GM12801 (cell line): ENCODE data around the gene DAPK3.

Source experiments
- TF ChIP-seq, protein P1 (sequence below): IDR thresholded peaks from one replicate; pipeline ENCODE4 v1.5.1; 2011; ENCODE audit warnings: control low read depth; ENCODE audit not compliant: insufficient read length; ENCODE audit errors: extremely low read depth

Gene DAPK3

GRCh38 chr19:3945838-3946237 is 25.1 kb downstream of the DAPK3 start:
- TF ChIP-seq, protein P1, sequence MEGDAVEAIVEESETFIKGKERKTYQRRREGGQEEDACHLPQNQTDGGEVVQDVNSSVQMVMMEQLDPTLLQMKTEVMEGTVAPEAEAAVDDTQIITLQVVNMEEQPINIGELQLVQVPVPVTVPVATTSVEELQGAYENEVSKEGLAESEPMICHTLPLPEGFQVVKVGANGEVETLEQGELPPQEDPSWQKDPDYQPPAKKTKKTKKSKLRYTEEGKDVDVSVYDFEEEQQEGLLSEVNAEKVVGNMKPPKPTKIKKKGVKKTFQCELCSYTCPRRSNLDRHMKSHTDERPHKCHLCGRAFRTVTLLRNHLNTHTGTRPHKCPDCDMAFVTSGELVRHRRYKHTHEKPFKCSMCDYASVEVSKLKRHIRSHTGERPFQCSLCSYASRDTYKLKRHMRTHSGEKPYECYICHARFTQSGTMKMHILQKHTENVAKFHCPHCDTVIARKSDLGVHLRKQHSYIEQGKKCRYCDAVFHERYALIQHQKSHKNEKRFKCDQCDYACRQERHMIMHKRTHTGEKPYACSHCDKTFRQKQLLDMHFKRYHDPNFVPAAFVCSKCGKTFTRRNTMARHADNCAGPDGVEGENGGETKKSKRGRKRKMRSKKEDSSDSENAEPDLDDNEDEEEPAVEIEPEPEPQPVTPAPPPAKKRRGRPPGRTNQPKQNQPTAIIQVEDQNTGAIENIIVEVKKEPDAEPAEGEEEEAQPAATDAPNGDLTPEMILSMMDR, result no peak

GRCh38 chr19:3944018-3944721 is 26.7 kb downstream of the DAPK3 start:
- TF ChIP-seq, protein P1, result no peak

DNA sequence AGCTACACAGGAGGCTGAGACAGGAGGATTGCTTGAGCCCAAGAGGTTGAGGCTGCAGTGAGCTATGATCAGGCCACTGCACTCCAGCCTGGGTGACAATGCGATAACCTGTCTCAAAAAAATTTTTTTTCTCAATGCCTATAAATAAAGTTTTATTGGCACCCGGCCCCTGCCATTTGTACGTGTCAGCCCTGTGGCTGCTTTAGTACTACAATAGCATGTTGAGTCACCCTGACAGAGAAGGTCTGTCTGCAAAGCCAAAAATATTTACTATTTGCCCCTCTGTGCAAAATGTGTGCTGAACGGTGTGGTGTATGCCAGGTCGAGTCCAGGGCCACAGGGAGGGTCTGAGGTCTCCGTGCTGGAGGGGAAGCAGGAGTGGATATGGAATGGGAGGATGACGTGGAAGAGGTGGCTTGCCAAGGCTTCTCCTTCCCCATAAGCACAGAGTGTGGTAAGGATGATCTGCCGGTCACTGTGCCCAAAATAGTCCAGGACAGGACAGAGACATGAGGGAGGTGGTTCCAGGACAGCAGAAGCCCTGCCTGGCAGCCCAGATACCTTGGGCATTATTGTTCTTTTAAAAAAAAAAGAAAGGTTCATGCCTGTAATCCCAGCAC is 28.0 kb downstream of the DAPK3 start:
- TF ChIP-seq, protein P1, result no peak

- TF ChIP-seq, protein P1, result no peak
These were observed 34.1 kb downstream of the DAPK3 start for GRCh38 chr19:3936506-3937442.

- TF ChIP-seq, protein P1, result no peak
These were observed 37.7 kb downstream of the DAPK3 start, which contains the start of gene NMRK2 for GRCh38 chr19:3932931-3933810. NMRK2 (plus strand) TSS chr19:3933069; CDS start chr19:3933672, 603 bp downstream.

DNA sequence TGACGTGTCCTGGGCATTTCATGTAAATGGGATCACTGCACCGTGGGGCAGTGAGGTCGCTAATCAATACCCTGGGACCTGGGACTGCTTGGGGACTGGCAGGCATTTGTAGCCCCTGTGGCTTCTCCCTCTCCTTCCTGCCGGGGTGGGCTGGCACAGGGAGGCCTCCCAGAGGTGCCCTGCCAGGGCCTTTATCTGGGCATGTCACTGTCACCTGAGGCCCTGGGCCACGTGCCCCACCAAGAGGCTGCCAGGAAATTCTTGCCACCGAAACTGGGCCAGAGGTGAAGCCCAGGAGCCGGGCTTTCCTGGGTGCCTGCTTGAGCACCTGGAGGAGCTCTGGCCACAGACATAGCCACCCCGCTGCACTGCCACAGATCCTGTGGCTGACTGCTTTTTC is 39.9 kb downstream of the DAPK3 start:
- TF ChIP-seq, protein P1, result no peak
